Ascending aorta (tissue), 2 donors: Measurements from ENCODE around the gene TRIM62. TPM values are rescaled to one million over a fixed set of nuclear protein-coding genes. Genes with fewer than 3 reads are reported as not detected.
"Not testable (repeated sequence)": the region's sequence is repeated elsewhere in the genome, so short reads cannot be mapped to it uniquely, and the experiment has no call there.

Source experiments
- DNase-seq, 2 donors: peaks; one replicate each; pipeline ENCODE4 v3.0.0-alpha.2; 2019; ENCODE audit warnings: low spot score in 2 of 2
- H3K27ac ChIP-seq, 2 donors: fragments of 200-600 bp; sonication (generic); one replicate each; pipeline ENCODE4 v1.5.1; 2016 to 2017; ENCODE audit warnings: mild to moderate bottlenecking in 1 of 2
- H3K27me3 ChIP-seq: fragments of 200-600 bp; sonication (generic); one replicate; pipeline ENCODE4 v1.5.1; 2017
- H3K36me3 ChIP-seq, 2 donors: fragments of 200-600 bp; sonication (generic); one replicate each; pipeline ENCODE4 v1.5.1; 2016
- H3K4me1 ChIP-seq, 2 donors: fragments of 200-600 bp; sonication (generic); one replicate each; pipeline ENCODE4 v1.5.1; 2016 to 2017; ENCODE audit warnings: mild to moderate bottlenecking in 1 of 2
- H3K4me3 ChIP-seq, 2 donors: fragments of 200-600 bp; sonication (generic); one replicate each; pipeline ENCODE4 v1.5.1; 2016 to 2017; ENCODE audit warnings: mild to moderate bottlenecking in 1 of 2
- H3K9me3 ChIP-seq, 2 donors: fragments of 200-600 bp; sonication (generic); one replicate each; pipeline ENCODE4 v1.5.1; 2016
- intact Hi-C: fragments of 100-400 bp; cut with DNase I; formaldehyde crosslinking; loops from one replicate; pipeline ENCODE4 v1.15.1; 2023
- total RNA-seq: library from RNA; depleted of rRNA; stranded (reverse); fragments of >200 nt; gene quantifications from one replicate; pipeline ENCODE4 v1.1.0, GENCODE V29; 2016
- TF ChIP-seq, protein P1 (sequence below), 3 experiments: fragments of 200-600 bp in 2 of 3; fragments of 450-650 bp in 1 of 3; sonication (generic) in 2 of 3; IDR thresholded peaks; one replicate each; pipeline ENCODE4 v1.5.1; 2016 to 2019; ENCODE audit warnings: antibody characterized with exemption in 3 of 3, mild to moderate bottlenecking in 1 of 3, moderate library complexity in 1 of 3

TRIM62 gene
- total RNA-seq, 1 donor from 2014 or later: 18.1 TPM

DNA sequence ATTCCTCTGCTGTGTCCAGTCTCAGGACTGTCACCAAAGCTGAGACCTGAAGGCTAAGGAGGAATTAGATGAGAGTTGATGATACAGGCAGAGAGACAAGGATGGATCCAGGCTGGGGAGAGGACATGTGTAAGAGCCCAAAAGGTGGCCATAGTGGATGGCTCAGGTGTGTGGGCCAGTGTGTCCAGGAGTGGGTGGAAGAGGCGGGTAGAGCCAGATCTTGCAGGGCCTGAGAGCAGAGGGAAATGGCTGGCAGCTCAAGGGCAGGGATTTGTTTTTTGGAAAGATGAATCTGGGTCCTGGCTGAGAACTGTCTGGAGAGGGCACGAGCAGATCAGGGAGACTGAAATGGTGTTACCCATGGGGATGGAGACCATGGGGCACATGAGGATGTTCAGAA lies 62.8 kb downstream of the TRIM62 start:
- DNase-seq: peak in 1 of 2 donors; percentile 53
- intact Hi-C loops: no loop called here
- Histone ChIP-seq H3K4me1 (no peaks in the 10 kb centered on the region), H3K27ac (no peak overlapping the region), H3K9me3 (no peaks in the 10 kb centered on the region), H3K4me3 (no peak overlapping the region), H3K36me3 (no peaks in the 10 kb centered on the region), H3K27me3 (no peaks in the 10 kb centered on the region)
- TF ChIP-seq, protein P1, sequence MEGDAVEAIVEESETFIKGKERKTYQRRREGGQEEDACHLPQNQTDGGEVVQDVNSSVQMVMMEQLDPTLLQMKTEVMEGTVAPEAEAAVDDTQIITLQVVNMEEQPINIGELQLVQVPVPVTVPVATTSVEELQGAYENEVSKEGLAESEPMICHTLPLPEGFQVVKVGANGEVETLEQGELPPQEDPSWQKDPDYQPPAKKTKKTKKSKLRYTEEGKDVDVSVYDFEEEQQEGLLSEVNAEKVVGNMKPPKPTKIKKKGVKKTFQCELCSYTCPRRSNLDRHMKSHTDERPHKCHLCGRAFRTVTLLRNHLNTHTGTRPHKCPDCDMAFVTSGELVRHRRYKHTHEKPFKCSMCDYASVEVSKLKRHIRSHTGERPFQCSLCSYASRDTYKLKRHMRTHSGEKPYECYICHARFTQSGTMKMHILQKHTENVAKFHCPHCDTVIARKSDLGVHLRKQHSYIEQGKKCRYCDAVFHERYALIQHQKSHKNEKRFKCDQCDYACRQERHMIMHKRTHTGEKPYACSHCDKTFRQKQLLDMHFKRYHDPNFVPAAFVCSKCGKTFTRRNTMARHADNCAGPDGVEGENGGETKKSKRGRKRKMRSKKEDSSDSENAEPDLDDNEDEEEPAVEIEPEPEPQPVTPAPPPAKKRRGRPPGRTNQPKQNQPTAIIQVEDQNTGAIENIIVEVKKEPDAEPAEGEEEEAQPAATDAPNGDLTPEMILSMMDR (IDR thresholded peaks at IDR 0.05): no peak

DNA sequence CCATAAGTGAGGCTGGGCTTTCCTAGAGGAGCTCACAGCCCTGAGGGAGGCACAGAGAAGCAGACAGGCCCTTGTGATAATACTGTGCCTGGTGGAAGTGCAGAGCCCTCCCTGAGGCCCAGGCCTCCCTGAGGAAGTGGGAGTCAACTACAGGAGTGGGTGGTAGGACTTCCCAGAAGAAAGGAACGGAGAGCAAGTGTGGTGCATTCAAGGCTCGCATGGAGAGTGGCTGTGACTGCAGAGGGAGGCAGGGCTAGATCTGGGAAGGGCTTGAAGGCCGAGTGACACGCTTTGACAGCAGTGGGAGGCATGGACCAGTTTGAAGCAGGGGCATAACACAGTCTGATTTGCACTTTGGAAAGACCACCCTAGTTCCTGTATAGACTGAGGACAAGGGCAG lies 63.6 kb downstream of the TRIM62 start:
- intact Hi-C loops: no loop called here
- H3K27ac ChIP-seq: no peak overlapping the region
- H3K36me3 ChIP-seq: no peaks in the 10 kb centered on the region
- no peaks in the 10 kb centered on the region for H3K27me3 ChIP-seq
- H3K4me1 ChIP-seq: no peaks in the 10 kb centered on the region
- H3K9me3 ChIP-seq: no peaks in the 10 kb centered on the region
- TF ChIP-seq, protein P1 (IDR thresholded peaks at IDR 0.05): no peak
- peak in 1 of 2 donors; percentile 48 for DNase-seq
- H3K4me3 ChIP-seq: no peak overlapping the region

GRCh38 chr1:33117440-33118085 lies 64.3 kb downstream of the TRIM62 start:
- no peak overlapping the region for H3K4me3 ChIP-seq
- H3K27ac ChIP-seq: no peak overlapping the region
- TF ChIP-seq, protein P1 (IDR thresholded peaks at IDR 0.05): no peak
- intact Hi-C loops: no loop called here
- no peaks in the 10 kb centered on the region for H3K36me3 ChIP-seq
- no peaks in the 10 kb centered on the region for H3K9me3 ChIP-seq
- peak in 1 of 2 donors; percentile 8 for DNase-seq
- H3K4me1 ChIP-seq: no peaks in the 10 kb centered on the region
- H3K27me3 ChIP-seq: no peaks in the 10 kb centered on the region

GRCh38 chr1:33111965-33112364 lies 69.9 kb downstream of the TRIM62 start:
- Histone ChIP-seq H3K36me3 (no peaks in the 10 kb centered on the region), H3K4me3 (no peak overlapping the region), H3K27ac (no peak overlapping the region), H3K9me3 (no peaks in the 10 kb centered on the region), H3K4me1 (no peaks in the 10 kb centered on the region), H3K27me3 (no peaks in the 10 kb centered on the region)
- intact Hi-C loops: no loop called here
- TF ChIP-seq, protein P1 (IDR thresholded peaks at IDR 0.05): no peak
- DNase-seq: no peak

GRCh38 chr1:33110477-33110876 lies 71.4 kb downstream of the TRIM62 start:
- H3K4me3 ChIP-seq: no peak overlapping the region
- H3K9me3 ChIP-seq: no peaks in the 10 kb centered on the region
- no peaks in the 10 kb centered on the region for H3K36me3 ChIP-seq
- no peaks in the 10 kb centered on the region for H3K4me1 ChIP-seq
- TF ChIP-seq, protein P1 (IDR thresholded peaks at IDR 0.05): no peak
- no peak overlapping the region for H3K27ac ChIP-seq
- no peak for DNase-seq
- H3K27me3 ChIP-seq: no peaks in the 10 kb centered on the region
- intact Hi-C loops: no loop called here

DNA sequence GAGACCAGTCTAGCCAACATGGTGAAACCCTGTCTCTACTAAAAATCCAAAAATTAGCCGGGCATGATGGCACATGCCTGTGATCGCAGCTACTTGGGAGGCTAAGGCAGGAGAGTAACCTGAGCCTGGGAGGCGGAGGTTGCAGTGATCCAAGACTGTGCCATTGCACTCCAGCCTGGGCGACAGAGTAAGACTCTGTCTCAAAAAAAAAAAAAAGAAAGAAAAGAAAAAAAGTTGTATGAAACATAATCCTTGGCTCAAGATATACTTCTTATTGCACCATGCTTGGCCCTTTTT lies 81.8 kb downstream of the TRIM62 start:
- H3K4me3 ChIP-seq, DNase-seq, H3K4me1 ChIP-seq, intact Hi-C loops, H3K27ac ChIP-seq, H3K9me3 ChIP-seq, H3K27me3 ChIP-seq, H3K36me3 ChIP-seq: not testable (repeated sequence)
